Activated T-helper 1 cell treated with Interleukin-2 at 50 U/mL for 16 hours (primary cell): ENCODE results near the gene ATXN1.

Source experiments
- DNase-seq: peaks from one replicate; pipeline ENCODE4 v3.0.0-alpha.2; 2020; ENCODE audit warnings: low read depth

The ATXN1 gene

GRCh38 chr6:16437095-16437494, 324.2 kb downstream of the ATXN1 start:
- no peak for DNase-seq

GRCh38 chr6:16436550-16436949, 324.7 kb downstream of the ATXN1 start:
- DNase-seq: no peak

GRCh38 chr6:16434885-16435284, 326.4 kb downstream of the ATXN1 start:
- DNase-seq: no peak

- DNase-seq: no peak
These were observed 327.8 kb downstream of the ATXN1 start for GRCh38 chr6:16433338-16433890.

DNA sequence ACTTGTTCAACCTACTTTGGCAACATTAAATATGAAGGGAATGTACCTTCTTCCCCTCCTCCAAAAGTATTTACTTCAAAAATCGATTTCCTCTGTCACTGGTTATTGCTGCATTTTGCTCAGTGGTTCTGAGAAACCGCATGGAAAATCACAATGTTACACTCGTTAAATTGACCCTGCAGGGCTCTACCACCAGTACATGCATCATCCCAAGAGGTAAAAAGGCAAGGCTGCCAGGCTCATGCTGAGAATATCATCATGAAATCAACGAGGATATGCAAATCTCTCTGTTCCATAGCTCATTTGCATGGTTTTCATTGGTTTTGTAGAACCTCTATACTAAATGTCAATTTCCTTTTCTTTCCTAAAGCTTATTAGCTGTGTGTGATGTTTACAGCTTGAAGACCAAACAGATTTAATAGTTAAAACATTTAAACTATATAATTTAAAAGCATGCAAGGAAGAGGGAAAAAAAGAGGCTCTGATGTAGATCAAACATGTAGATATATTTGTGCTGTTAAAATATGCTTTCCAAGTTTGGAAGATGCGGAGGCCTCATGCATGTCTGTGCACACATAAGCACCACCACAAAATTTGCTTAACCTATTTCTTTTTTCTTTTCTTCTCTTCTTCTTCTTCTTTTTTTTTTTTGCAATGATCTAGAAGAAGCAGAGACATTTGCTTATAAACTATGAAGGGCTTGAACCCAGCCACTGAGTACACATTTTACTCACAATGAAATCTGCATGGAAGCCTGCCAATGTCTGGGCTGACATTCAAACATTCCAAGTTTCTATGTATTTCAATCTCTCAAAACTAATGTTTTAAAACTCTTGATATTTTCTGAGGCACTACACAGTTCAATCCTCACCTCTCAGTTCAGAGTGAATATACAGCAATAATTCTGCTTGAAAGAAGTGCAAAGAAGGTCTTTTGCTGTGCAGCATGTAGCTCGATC, 328.9 kb downstream of the ATXN1 start:
- DNase-seq: no peak

DNA sequence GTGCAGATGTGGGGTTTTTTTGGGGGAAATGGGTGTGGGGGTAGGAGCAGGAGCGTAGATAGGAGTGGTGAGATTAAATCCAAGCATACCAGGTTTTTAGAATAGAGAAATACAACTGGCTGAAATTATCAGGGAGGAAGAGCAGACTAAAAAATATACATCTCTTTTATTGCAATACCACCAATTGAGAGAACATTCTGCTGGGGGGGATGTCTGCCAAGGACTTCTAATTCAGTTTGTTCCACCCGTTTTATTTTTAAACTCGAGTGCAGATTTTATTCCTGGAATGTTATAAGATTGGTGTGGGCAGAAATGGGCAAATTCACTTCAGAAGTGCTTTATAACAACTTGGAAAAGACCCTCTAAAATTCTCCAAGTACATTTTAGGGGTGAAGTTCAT, 330.2 kb downstream of the ATXN1 start:
- no peak for DNase-seq

GRCh38 chr6:16430391-16431089, 330.7 kb downstream of the ATXN1 start:
- DNase-seq: no peak

DNA sequence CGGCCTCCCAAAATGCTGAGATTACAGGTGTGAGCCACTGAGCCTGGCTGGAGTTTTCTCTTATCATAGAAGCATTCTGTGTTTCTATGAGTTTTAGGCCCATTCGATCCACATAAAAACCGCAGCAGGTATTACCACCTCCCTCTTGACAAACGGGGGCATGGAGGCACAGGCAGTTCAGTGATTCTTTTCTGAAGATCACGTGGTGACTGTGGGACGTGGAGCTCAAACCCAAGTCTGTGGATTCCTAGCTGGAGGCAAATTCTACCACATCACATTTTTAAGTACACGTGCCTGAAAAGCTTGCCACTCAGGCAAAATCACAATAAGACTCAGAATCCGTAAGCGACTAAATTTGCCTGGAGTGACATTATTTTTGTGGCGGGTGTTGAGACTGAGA, 331.6 kb downstream of the ATXN1 start:
- DNase-seq: no peak

- DNase-seq: no peak
These were observed 334.1 kb downstream of the ATXN1 start for GRCh38 chr6:16427124-16427523.

- no peak for DNase-seq
These were observed 335.2 kb downstream of the ATXN1 start for GRCh38 chr6:16425881-16426615.

DNA sequence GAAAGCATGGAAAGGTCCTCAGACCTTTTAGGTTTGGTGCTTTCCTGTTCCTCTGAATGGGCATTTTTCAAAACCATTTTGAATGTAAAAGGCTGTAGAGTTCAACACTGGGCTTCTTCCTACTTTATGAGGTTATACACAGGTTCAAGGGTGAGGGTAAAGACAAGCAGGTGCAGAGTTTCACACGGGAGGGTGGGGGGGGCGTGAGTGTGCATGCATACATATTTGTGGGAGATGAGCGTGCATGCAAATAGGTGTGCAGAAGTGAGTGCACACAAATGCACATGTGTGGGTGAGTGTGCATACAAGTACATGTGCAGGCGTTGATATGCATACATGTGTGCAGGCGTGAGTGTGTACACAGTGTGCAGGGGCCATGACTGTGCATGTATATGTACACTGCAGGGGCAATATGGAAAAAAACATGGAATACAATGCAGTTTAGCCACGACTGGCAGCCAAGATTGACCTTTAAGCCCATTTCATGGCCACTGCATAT, 339.7 kb downstream of the ATXN1 start:
- no peak for DNase-seq

DNA sequence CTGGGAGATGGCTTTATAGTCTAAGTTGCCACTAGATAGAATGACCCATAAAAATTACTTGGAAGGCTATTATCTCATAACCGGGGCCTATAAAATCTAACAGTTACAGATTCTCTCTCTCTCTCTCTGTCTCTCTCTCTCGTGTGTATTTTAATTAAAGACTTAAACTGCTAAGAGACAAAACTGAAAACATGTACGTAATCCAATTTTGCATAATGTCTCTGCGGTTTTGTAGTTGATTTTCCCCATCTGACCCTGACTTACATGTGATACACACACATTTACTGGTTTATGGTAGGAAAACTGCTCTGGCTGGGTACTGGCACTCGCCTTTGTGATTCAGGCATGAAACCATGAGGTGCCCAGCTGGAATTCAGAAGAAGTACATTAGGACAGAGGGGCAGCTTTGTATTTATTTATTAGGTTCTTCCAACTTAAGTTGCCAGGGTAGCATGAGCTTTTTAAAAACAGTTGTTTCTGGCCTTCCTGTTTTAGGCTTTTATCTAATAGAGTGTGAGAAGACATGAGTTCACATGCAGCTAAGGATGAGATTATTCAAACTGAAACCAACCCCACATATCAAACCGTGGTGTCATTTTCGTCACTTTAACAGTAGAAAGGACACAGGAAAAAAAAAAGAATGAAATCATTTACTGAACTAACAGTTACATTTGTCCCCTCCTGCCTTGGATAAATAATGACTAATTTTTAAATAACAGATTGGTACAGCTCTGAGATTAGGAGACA, 340.4 kb downstream of the ATXN1 start:
- no peak for DNase-seq

DNA sequence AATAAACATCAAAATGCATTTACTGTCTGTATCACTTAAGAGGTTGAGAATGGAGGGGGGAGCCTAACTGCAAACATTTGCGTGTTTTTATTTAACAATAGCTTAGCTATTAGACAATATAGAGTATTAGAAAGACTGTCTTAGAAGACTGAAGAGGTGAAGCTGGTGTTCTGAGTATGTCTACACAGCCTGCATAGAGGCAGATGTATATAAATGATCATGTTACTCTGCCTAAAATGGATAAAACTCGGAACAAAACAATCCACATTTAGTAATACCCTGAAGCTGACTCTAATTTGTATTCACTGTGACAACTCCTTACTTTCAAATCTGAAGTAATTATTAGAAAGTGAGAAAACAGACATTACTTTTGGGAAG, 340.9 kb downstream of the ATXN1 start:
- DNase-seq: no peak

DNA sequence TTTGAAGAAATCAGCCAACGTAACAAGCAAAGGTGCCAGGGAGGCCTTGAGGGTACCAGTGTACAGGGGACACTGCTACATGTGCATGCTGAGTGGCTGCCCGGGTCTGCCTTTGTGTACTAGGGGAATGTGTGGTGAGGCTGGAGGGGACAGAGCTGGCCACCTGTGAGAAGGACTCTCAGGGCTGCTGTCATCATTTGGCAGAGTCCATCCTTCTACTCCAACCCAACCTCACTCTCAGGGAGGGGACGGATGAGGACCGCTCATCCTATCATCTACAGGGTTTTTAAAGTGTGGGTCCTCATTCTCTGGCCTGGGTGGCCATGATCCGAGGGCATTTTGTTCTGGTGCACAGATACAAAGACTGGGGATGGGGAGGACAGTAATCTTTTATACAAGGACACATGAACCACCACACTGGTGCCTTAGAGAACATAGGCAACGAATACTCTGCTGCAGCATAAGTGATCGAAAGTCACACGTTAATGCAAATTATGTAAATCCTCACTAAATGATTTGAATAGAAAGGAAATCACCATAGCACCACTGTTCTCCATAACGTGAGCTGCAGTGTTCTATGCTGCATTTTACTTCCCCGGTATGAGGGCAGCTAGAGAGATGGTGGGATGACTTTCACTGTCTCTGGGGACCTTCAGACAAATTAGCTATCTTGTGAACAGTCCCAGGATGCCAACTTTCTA, 341.5 kb downstream of the ATXN1 start:
- DNase-seq: no peak

DNA sequence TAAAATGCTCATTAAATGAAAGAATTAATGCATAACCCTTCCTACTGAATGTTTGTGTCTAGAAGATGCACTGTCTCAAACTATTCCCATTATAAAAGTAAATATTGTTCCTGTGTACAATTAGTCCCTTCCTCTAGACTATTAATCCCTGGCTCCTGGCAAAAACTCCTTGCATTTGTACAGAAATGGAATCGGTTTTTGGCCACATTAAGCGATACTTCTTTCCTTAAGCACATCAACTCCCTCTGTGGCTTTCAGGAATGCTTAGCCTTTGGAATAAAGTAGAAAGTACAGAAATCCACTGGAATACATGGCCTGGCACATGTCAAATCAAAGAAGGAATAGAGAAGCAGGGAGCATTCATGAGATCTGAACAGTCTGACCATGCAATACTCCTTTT, 343.1 kb downstream of the ATXN1 start:
- no peak for DNase-seq

GRCh38 chr6:16415677-16416076, 345.6 kb downstream of the ATXN1 start:
- DNase-seq: no peak

GRCh38 chr6:16414205-16414604, 347.1 kb downstream of the ATXN1 start:
- DNase-seq: no peak

DNA sequence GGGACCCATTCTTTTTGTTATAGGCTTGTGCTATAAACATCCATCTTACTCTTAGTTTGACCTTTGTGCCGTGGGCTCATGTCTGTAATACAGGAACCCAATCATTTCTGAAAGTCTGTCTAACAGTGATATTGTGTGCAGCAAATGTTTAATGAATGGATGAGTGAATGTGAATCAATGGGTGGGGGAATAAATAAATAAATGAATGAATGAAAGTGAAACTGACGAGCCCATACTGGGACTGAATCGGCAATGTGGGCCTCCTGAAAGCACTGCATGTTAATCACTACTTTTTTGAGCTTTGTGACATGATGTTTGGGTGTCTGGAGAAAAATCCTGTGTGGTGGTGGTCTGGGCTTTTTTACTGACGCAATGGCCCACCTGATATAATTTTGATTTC, 347.9 kb downstream of the ATXN1 start:
- no peak for DNase-seq

- no peak for DNase-seq
These were observed 348.3 kb downstream of the ATXN1 start for GRCh38 chr6:16412982-16413381.

GRCh38 chr6:16412171-16412570, 349.1 kb downstream of the ATXN1 start:
- no peak for DNase-seq
